HepG2 (cell line): ENCODE data around the gene ARHGAP45. TPM values are rescaled to one million over a fixed set of nuclear protein-coding genes. Genes with fewer than 3 reads are reported as not detected.
A peak's percentile ranks its signal among the peaks of the same experiment; 100 is the strongest.

ENCODE experiments used
- FOXO1 ChIP-seq: sonication (generic); formaldehyde crosslinking; IDR thresholded peaks from 2 replicates; pipeline ENCODE4 v1.4.0; 2020; ENCODE audit warnings: missing genetic modification reagents
- KAT7 ChIP-seq: IDR thresholded peaks from 2 replicates; pipeline ENCODE4 v1.6.1; 2018; ENCODE audit warnings: borderline replicate concordance, missing compliant biosample characterization
- MXD4 ChIP-seq: IDR thresholded peaks from 2 replicates; pipeline ENCODE4 v1.6.1; 2016; ENCODE audit warnings: mild to moderate bottlenecking, missing biosample characterization, missing genetic modification reagents
- MYNN ChIP-seq: sonication (generic); formaldehyde crosslinking; IDR thresholded peaks from 2 replicates; pipeline ENCODE4 v1.4.0; 2020; ENCODE audit warnings: mild to moderate bottlenecking, low read depth, missing genetic modification reagents
- NRL ChIP-seq: sonication (generic); formaldehyde crosslinking; IDR thresholded peaks from 2 replicates; pipeline ENCODE4 v1.5.0; 2020; ENCODE audit warnings: missing genetic modification reagents, mild to moderate bottlenecking, moderate library complexity, borderline replicate concordance
- POLR2AphosphoS5 ChIP-seq: IDR thresholded peaks from 2 replicates; pipeline ENCODE4 v1.6.1; 2012; ENCODE audit warnings: low read depth, low read length
- RFXAP ChIP-seq: sonication (generic); formaldehyde crosslinking; IDR thresholded peaks from 2 replicates; pipeline ENCODE4 v1.4.0; 2020; ENCODE audit warnings: missing genetic modification reagents, borderline replicate concordance
- SIX1 ChIP-seq: sonication (generic); formaldehyde crosslinking; IDR thresholded peaks from 2 replicates; pipeline ENCODE4 v1.4.0; 2020; ENCODE audit warnings: missing genetic modification reagents, borderline replicate concordance
- SRSF4 ChIP-seq: fragments of 200-400 bp; formaldehyde crosslinking; IDR thresholded peaks from one replicate; pipeline ENCODE4 v1.6.1; 2018; ENCODE audit warnings: mild to moderate bottlenecking, low read depth, low read length, moderate library complexity; ENCODE audit not compliant: poor library complexity, severe bottlenecking
- TAF1 ChIP-seq: sonication (generic); formaldehyde crosslinking; IDR thresholded peaks from 2 replicates; pipeline ENCODE4 v1.4.0; 2020; ENCODE audit warnings: missing genetic modification reagents
- ZNF230 ChIP-seq: sonication (generic); formaldehyde crosslinking; IDR thresholded peaks from 2 replicates; pipeline ENCODE4 v1.4.0; 2020; ENCODE audit warnings: mild to moderate bottlenecking, missing genetic modification reagents
- ZNF510 ChIP-seq: sonication (generic); formaldehyde crosslinking; IDR thresholded peaks from 2 replicates; pipeline ENCODE4 v1.4.0; 2020; ENCODE audit warnings: low read depth, mild to moderate bottlenecking, missing genetic modification reagents
- ZNF883 ChIP-seq: sonication (generic); formaldehyde crosslinking; IDR thresholded peaks from 2 replicates; pipeline ENCODE4 v1.5.1; 2020; ENCODE audit warnings: mild to moderate bottlenecking, missing genetic modification reagents; ENCODE audit errors: not compliant biosample characterization
- ZSCAN20 ChIP-seq: sonication (generic); formaldehyde crosslinking; IDR thresholded peaks from 2 replicates; pipeline ENCODE4 v1.4.0; 2020; ENCODE audit warnings: missing genetic modification reagents, mild to moderate bottlenecking, borderline replicate concordance
- polyA plus RNA-seq, 8 experiments: library from polyadenylated mRNA; depleted of rRNA in 3 of 8; stranded (reverse) in 7 of 8; unstranded in 1 of 8; fragments of >200 nt; fragmentation: Illumina TruSeq in 4 of 8; extraction: Trizol in 4 of 8; gene quantifications; 2 replicates each; pipeline versions ENCODE4 v1.2.1 to v1.2.3, GENCODE V29; 2011 to 2016; ENCODE audit warnings: low read depth in 4 of 8, missing spikeins in 1 of 8, mixed read lengths in 1 of 8; ENCODE audit not compliant: insufficient read depth in 1 of 8
- total RNA-seq, 5 experiments: library from RNA; depleted of rRNA; stranded (reverse); fragments of >200 nt; fragmentation: Illumina TruSeq; extraction: Trizol; gene quantifications; 2 replicates each; pipeline ENCODE4 v1.2.3, GENCODE V29; 2016; ENCODE audit warnings: low read depth in 1 of 5
- TF ChIP-seq, protein P1 (sequence below): sonication (generic); formaldehyde crosslinking; IDR thresholded peaks from 2 replicates; pipeline ENCODE4 v1.4.0; 2020; ENCODE audit warnings: missing genetic modification reagents
- TF ChIP-seq, protein P2 (sequence below): sonication (generic); formaldehyde crosslinking; IDR thresholded peaks from 2 replicates; pipeline ENCODE4 v1.5.1; 2020; ENCODE audit warnings: mild to moderate bottlenecking, missing genetic modification reagents, moderate library complexity
- TF ChIP-seq, protein P3 (sequence below): sonication (generic); formaldehyde crosslinking; IDR thresholded peaks from 2 replicates; pipeline ENCODE4 v1.4.0; 2020; ENCODE audit warnings: missing genetic modification reagents
- TF ChIP-seq, protein P4 (sequence below): sonication (generic); formaldehyde crosslinking; IDR thresholded peaks from 2 replicates; pipeline ENCODE4 v1.5.0; 2020; ENCODE audit warnings: missing genetic modification reagents

The ARHGAP45 gene
- total and polyA plus RNA-seq, 2 of the 13 experiments (the other 11 are each of a cell fraction or from before 2014, with no cell fraction given): 0.84 to 32.0 TPM

DNA sequence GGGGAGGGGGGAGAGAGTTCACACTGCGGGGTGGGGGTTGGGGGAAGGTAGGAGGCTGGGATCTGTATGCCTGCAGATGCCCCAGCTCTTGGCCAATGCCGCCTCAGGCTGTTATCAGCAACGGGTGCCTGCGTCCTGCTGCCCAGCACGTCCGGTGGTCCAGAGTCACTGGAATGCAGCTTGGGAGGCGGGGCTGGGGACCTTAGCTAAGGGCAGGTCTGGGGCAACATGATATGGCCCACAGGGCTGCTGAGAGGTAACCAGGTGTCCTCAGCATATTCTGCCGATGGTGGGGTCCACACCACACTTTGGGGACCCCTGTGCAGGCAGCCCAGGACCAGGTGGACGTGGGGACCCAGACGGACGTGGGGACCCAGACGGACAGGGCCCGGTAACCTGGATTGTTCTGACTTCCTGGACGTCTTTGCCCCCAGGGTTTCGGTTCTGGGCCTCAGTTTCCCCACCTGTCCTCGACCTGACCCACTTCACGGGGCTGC lies 668 bp upstream of the ARHGAP45 start (continued):
- TF ChIP-seq, protein P1, sequence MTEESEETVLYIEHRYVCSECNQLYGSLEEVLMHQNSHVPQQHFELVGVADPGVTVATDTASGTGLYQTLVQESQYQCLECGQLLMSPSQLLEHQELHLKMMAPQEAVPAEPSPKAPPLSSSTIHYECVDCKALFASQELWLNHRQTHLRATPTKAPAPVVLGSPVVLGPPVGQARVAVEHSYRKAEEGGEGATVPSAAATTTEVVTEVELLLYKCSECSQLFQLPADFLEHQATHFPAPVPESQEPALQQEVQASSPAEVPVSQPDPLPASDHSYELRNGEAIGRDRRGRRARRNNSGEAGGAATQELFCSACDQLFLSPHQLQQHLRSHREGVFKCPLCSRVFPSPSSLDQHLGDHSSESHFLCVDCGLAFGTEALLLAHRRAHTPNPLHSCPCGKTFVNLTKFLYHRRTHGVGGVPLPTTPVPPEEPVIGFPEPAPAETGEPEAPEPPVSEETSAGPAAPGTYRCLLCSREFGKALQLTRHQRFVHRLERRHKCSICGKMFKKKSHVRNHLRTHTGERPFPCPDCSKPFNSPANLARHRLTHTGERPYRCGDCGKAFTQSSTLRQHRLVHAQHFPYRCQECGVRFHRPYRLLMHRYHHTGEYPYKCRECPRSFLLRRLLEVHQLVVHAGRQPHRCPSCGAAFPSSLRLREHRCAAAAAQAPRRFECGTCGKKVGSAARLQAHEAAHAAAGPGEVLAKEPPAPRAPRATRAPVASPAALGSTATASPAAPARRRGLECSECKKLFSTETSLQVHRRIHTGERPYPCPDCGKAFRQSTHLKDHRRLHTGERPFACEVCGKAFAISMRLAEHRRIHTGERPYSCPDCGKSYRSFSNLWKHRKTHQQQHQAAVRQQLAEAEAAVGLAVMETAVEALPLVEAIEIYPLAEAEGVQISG (CRISPR knock-in tag): peak; percentile 67
- TF ChIP-seq, protein P2, sequence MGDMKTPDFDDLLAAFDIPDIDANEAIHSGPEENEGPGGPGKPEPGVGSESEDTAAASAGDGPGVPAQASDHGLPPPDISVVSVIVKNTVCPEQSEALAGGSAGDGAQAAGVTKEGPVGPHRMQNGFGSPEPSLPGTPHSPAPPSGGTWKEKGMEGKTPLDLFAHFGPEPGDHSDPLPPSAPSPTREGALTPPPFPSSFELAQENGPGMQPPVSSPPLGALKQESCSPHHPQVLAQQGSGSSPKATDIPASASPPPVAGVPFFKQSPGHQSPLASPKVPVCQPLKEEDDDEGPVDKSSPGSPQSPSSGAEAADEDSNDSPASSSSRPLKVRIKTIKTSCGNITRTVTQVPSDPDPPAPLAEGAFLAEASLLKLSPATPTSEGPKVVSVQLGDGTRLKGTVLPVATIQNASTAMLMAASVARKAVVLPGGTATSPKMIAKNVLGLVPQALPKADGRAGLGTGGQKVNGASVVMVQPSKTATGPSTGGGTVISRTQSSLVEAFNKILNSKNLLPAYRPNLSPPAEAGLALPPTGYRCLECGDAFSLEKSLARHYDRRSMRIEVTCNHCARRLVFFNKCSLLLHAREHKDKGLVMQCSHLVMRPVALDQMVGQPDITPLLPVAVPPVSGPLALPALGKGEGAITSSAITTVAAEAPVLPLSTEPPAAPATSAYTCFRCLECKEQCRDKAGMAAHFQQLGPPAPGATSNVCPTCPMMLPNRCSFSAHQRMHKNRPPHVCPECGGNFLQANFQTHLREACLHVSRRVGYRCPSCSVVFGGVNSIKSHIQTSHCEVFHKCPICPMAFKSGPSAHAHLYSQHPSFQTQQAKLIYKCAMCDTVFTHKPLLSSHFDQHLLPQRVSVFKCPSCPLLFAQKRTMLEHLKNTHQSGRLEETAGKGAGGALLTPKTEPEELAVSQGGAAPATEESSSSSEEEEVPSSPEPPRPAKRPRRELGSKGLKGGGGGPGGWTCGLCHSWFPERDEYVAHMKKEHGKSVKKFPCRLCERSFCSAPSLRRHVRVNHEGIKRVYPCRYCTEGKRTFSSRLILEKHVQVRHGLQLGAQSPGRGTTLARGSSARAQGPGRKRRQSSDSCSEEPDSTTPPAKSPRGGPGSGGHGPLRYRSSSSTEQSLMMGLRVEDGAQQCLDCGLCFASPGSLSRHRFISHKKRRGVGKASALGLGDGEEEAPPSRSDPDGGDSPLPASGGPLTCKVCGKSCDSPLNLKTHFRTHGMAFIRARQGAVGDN: peak; percentile 43
- TF ChIP-seq MYNN (CRISPR knock-in tag): no peak
- peak; percentile 69; the same call in 1 of the 2 replicates for TF ChIP-seq RFXAP
- peak; percentile 34; the same call in 1 of the 2 replicates for TF ChIP-seq FOXO1 (CRISPR knock-in tag)
- peak; percentile 15; the same call in 1 of the 2 replicates for TF ChIP-seq NRL (CRISPR knock-in tag)
- TF ChIP-seq ZSCAN20: 0 out of 2 replicates have a peak, but pooled peaks have one; percentile 49
- TF ChIP-seq ZNF510: peak; percentile 77; the same call in 1 of the 2 replicates
- no peak for TF ChIP-seq SRSF4
- no peak for TF ChIP-seq MXD4 (CRISPR knock-in tag)
- TF ChIP-seq, protein P3, sequence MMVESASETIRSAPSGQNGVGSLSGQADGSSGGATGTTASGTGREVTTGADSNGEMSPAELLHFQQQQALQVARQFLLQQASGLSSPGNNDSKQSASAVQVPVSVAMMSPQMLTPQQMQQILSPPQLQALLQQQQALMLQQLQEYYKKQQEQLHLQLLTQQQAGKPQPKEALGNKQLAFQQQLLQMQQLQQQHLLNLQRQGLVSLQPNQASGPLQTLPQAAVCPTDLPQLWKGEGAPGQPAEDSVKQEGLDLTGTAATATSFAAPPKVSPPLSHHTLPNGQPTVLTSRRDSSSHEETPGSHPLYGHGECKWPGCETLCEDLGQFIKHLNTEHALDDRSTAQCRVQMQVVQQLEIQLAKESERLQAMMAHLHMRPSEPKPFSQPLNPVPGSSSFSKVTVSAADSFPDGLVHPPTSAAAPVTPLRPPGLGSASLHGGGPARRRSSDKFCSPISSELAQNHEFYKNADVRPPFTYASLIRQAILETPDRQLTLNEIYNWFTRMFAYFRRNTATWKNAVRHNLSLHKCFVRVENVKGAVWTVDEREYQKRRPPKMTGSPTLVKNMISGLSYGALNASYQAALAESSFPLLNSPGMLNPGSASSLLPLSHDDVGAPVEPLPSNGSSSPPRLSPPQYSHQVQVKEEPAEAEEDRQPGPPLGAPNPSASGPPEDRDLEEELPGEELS (CRISPR knock-in tag): peak; percentile 65
- TF ChIP-seq ZNF230: 0 out of 2 replicates have a peak, but pooled peaks have one; percentile 49
- TF ChIP-seq, protein P4, sequence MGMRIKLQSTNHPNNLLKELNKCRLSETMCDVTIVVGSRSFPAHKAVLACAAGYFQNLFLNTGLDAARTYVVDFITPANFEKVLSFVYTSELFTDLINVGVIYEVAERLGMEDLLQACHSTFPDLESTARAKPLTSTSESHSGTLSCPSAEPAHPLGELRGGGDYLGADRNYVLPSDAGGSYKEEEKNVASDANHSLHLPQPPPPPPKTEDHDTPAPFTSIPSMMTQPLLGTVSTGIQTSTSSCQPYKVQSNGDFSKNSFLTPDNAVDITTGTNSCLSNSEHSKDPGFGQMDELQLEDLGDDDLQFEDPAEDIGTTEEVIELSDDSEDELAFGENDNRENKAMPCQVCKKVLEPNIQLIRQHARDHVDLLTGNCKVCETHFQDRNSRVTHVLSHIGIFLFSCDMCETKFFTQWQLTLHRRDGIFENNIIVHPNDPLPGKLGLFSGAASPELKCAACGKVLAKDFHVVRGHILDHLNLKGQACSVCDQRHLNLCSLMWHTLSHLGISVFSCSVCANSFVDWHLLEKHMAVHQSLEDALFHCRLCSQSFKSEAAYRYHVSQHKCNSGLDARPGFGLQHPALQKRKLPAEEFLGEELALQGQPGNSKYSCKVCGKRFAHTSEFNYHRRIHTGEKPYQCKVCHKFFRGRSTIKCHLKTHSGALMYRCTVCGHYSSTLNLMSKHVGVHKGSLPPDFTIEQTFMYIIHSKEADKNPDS: 0 out of 2 replicates have a peak, but pooled peaks have one; percentile 26
- no peak for TF ChIP-seq TAF1 (CRISPR knock-in tag)
- TF ChIP-seq KAT7 (CRISPR knock-in tag): no peak
- peak; percentile 34; the same call in 1 of the 2 replicates for TF ChIP-seq POLR2AphosphoS5
- TF ChIP-seq ZNF883 (CRISPR knock-in tag): no peak
- peak; percentile 69; the same call in 1 of the 2 replicates for TF ChIP-seq SIX1 (CRISPR knock-in tag)
